H9 (cell line): ENCODE measurements around the gene CCDC148. TPM values are rescaled to one million over a fixed set of nuclear protein-coding genes. Genes with fewer than 3 reads are reported as not detected.

Source experiments
- DNase-seq: peaks from one replicate; pipeline ENCODE4 v3.0.0-alpha.2; 2017
- H2AFZ ChIP-seq: one replicate; pipeline ENCODE4 v1.6.1; 2013; ENCODE audit warnings: mild to moderate bottlenecking, low read length, control low read depth, moderate library complexity
- H2AK5ac ChIP-seq: 2 replicates; pipeline ENCODE4 v1.6.1; 2013; ENCODE audit warnings: low read length, control low read depth, mixed read lengths; ENCODE audit not compliant: insufficient read length
- H2BK120ac ChIP-seq: one replicate; pipeline ENCODE4 v1.6.1; 2013; ENCODE audit warnings: low read depth, mild to moderate bottlenecking, low read length, control low read depth, inconsistent platforms; ENCODE audit not compliant: poor library complexity, severe bottlenecking
- H2BK12ac ChIP-seq: 2 replicates; pipeline ENCODE4 v1.6.1; 2013; ENCODE audit warnings: low read length, control low read depth, mixed read lengths, low read depth; ENCODE audit not compliant: insufficient read length
- H2BK15ac ChIP-seq: 2 replicates; pipeline ENCODE4 v1.6.1; 2013; ENCODE audit warnings: low read depth, low read length, control low read depth
- H2BK20ac ChIP-seq: one replicate; pipeline ENCODE4 v1.6.1; 2013; ENCODE audit warnings: low read depth, mild to moderate bottlenecking, low read length, control low read depth, inconsistent platforms; ENCODE audit not compliant: poor library complexity, severe bottlenecking
- H2BK5ac ChIP-seq: 2 replicates; pipeline ENCODE4 v1.6.1; 2013; ENCODE audit warnings: low read length, control low read depth, mixed read lengths; ENCODE audit not compliant: insufficient read length
- H3K14ac ChIP-seq: 2 replicates; pipeline ENCODE4 v1.6.1; 2013; ENCODE audit warnings: low read length, control low read depth; ENCODE audit not compliant: insufficient read depth
- H3K18ac ChIP-seq: 2 replicates; pipeline ENCODE4 v1.6.1; 2013; ENCODE audit warnings: low read depth, mild to moderate bottlenecking, mixed read lengths, low read length, control low read depth; ENCODE audit not compliant: insufficient read length
- H3K23ac ChIP-seq: 2 replicates; pipeline ENCODE4 v1.6.1; 2013; ENCODE audit warnings: low read length, control low read depth, mixed read lengths, low read depth; ENCODE audit not compliant: insufficient read length
- H3K23me2 ChIP-seq: 2 replicates; pipeline ENCODE4 v1.6.1; 2013; ENCODE audit warnings: low read depth, mild to moderate bottlenecking, mixed read lengths, low read length, control low read depth; ENCODE audit not compliant: insufficient read length, poor library complexity, severe bottlenecking
- H3K27ac ChIP-seq: 2 replicates; pipeline ENCODE4 v1.5.1; 2013; ENCODE audit warnings: low read length, control low read depth, mixed read lengths, low read depth; ENCODE audit not compliant: insufficient read length
- H3K27me3 ChIP-seq: 2 replicates; pipeline ENCODE4 v1.6.1; 2013; ENCODE audit warnings: low read length, control low read depth, inconsistent platforms; ENCODE audit not compliant: insufficient read depth
- H3K4ac ChIP-seq: 2 replicates; pipeline ENCODE4 v1.6.1; 2013; ENCODE audit warnings: low read depth, mild to moderate bottlenecking, control low read depth, inconsistent platforms, low read length, moderate library complexity
- H3K4me1 ChIP-seq: 2 replicates; pipeline ENCODE4 v1.6.1; 2013; ENCODE audit warnings: low read length, control low read depth, inconsistent platforms; ENCODE audit not compliant: insufficient read depth
- H3K4me2 ChIP-seq: 2 replicates; pipeline ENCODE4 v1.6.1; 2013; ENCODE audit warnings: low read length, control low read depth, mixed read lengths; ENCODE audit not compliant: insufficient read length, insufficient read depth
- H3K56ac ChIP-seq: 2 replicates; pipeline ENCODE4 v1.6.1; 2013; ENCODE audit warnings: low read depth, mild to moderate bottlenecking, mixed read lengths, low read length, control low read depth; ENCODE audit not compliant: insufficient read length
- H3K79me1 ChIP-seq: 2 replicates; pipeline ENCODE4 v1.6.1; 2013; ENCODE audit warnings: low read depth, mild to moderate bottlenecking, moderate library complexity, low read length, control low read depth, inconsistent platforms; ENCODE audit not compliant: insufficient read depth, poor library complexity, severe bottlenecking
- H3K79me2 ChIP-seq: 2 replicates; pipeline ENCODE4 v1.6.1; 2013; ENCODE audit warnings: low read length, control low read depth, inconsistent platforms; ENCODE audit not compliant: insufficient read depth
- H3K9ac ChIP-seq: 2 replicates; pipeline ENCODE4 v1.6.1; 2013; ENCODE audit warnings: low read length, control low read depth, mixed read lengths; ENCODE audit not compliant: insufficient read length; ENCODE audit errors: extremely low read depth
- H3K9me3 ChIP-seq: one replicate; pipeline ENCODE4 v1.6.1; 2013; ENCODE audit warnings: low read depth, low read length, inconsistent platforms; ENCODE audit not compliant: control insufficient read depth
- H3T11ph ChIP-seq: one replicate; pipeline ENCODE4 v1.6.1; 2013; ENCODE audit warnings: mild to moderate bottlenecking, low read length, control low read depth, inconsistent platforms
- H4K20me1 ChIP-seq: one replicate; pipeline ENCODE4 v1.6.1; 2013; ENCODE audit not compliant: control insufficient read depth, insufficient read length, insufficient read depth
- H4K5ac ChIP-seq: 2 replicates; pipeline ENCODE4 v1.6.1; 2013; ENCODE audit warnings: low read depth, mild to moderate bottlenecking, mixed read lengths, low read length, control low read depth; ENCODE audit not compliant: insufficient read length
- H4K8ac ChIP-seq: replicated peaks from 2 replicates; pipeline ENCODE4 v1.6.1; 2013; ENCODE audit warnings: low read length, control low read depth, mixed read lengths, low read depth; ENCODE audit not compliant: insufficient read length
- H4K91ac ChIP-seq: 2 replicates; pipeline ENCODE4 v1.6.1; 2013; ENCODE audit warnings: low read depth, mild to moderate bottlenecking, moderate library complexity, mixed read lengths, low read length, control low read depth; ENCODE audit not compliant: insufficient read length
- H3K27ac Mint-ChIP-seq, 3 experiments: 2 replicates in 2 of 3; 3 replicates in 1 of 3; pipeline ENCODE4 v1.8.0; 2020 to 2021; ENCODE audit warnings: mixed read lengths in 3 of 3, mild to moderate bottlenecking in 1 of 3, moderate library complexity in 1 of 3
- H3K27me3 Mint-ChIP-seq: 2 replicates; pipeline ENCODE4 v1.8.0; 2021; ENCODE audit warnings: low read depth, mild to moderate bottlenecking, moderate library complexity, mixed read lengths
- H3K36me3 Mint-ChIP-seq, 3 experiments: 2 replicates in 2 of 3; 3 replicates in 1 of 3; pipeline ENCODE4 v1.8.0; 2020 to 2021; ENCODE audit warnings: low read depth in 3 of 3, mixed read lengths in 3 of 3; ENCODE audit not compliant: insufficient read depth in 1 of 3
- H3K4me1 Mint-ChIP-seq, 2 experiments: 2 replicates each; pipeline ENCODE4 v1.8.0; 2020; ENCODE audit warnings: mixed read lengths in 2 of 2
- H3K4me3 Mint-ChIP-seq, 2 experiments: 2 replicates in 1 of 2; 3 replicates in 1 of 2; pipeline ENCODE4 v1.8.0; 2020 to 2021; ENCODE audit warnings: mild to moderate bottlenecking in 2 of 2, mixed read lengths in 2 of 2, moderate library complexity in 1 of 2
- H3K9me3 Mint-ChIP-seq, 2 experiments: 2 replicates in 1 of 2; 3 replicates in 1 of 2; pipeline ENCODE4 v1.8.0; 2020; ENCODE audit warnings: mild to moderate bottlenecking in 2 of 2, mixed read lengths in 2 of 2, moderate library complexity in 1 of 2
- CTCF ChIP-seq: fragments of 200-600 bp; sonication (generic); conservative IDR thresholded peaks from 3 replicates; pipeline ENCODE4 v1.8.0; 2021; ENCODE audit warnings: antibody characterized with exemption, mild to moderate bottlenecking
- WGBS: extraction: QIAGEN DNeasy Blood & Tissue Kit; methylation state at CpG from one replicate; pipeline ENCODE4 v1.1.7; 2013; ENCODE audit warnings: missing lambda C conversion rate, low lambda C conversion rate, mixed read lengths; ENCODE audit not compliant: insufficient read length; ENCODE audit errors: extremely low coverage; 5-methylcytosine and 5-hydroxymethylcytosine counted together
- total RNA-seq: library from RNA; stranded (reverse); gene quantifications from 2 replicates; pipeline ENCODE4 v1.2.1, GENCODE V29; 2021

CCDC148 gene
- total RNA-seq, 1 experiment from 2014 or later = 1.5 TPM

GRCh38 chr2:158323381-158323780 lies 133.2 kb downstream of the CCDC148 start:
- H3T11ph ChIP-seq = no peak overlapping the region
- no peaks in the 10 kb centered on the region for H3K27me3 ChIP-seq
- H3K23me2 ChIP-seq = no peaks in the 10 kb centered on the region
- no peak overlapping the region for H2BK120ac ChIP-seq
- no peaks in the 10 kb centered on the region for H3K4me1 ChIP-seq
- H4K20me1 ChIP-seq = no peaks in the 10 kb centered on the region
- no peak overlapping the region for H3K27ac ChIP-seq
- no peak overlapping the region for H4K5ac ChIP-seq
- H2AK5ac ChIP-seq = no peak overlapping the region
- H3K9ac ChIP-seq = no peak overlapping the region
- H3K79me2 ChIP-seq = no peaks in the 10 kb centered on the region
- peaks cover 7 to 14% of the 10 kb centered on the region in 2 experiments; a peak in 4 of 5 replicates for H3K9me3 Mint-ChIP-seq
- H2BK12ac ChIP-seq = no peak overlapping the region
- H3K4me3 Mint-ChIP-seq = no peak overlapping the region
- H2BK5ac ChIP-seq = no peak overlapping the region
- H4K8ac ChIP-seq = no peak overlapping the region
- no peak overlapping the region for H3K4me2 ChIP-seq
- no peaks in the 10 kb centered on the region for H3K27me3 Mint-ChIP-seq
- no peak overlapping the region for H2AFZ ChIP-seq
- DNase-seq = no peak
- no peak overlapping the region for H3K18ac ChIP-seq
- H3K36me3 Mint-ChIP-seq = peaks cover 4 to 10% (median 9%) of the 10 kb centered on the region in 3 experiments
- H3K9me3 ChIP-seq = no peaks in the 10 kb centered on the region
- no peak overlapping the region for H2BK20ac ChIP-seq
- H3K79me1 ChIP-seq = no peaks in the 10 kb centered on the region
- no CpG with 5 or more reads among the region's 1 CpG for WGBS
- no peak overlapping the region for H3K14ac ChIP-seq
- TF ChIP-seq CTCF = no peak
- no peak overlapping the region for H3K27ac Mint-ChIP-seq
- no peak overlapping the region for H3K56ac ChIP-seq
- no peak overlapping the region for H2BK15ac ChIP-seq
- H3K4me1 Mint-ChIP-seq = peaks cover 4% of the 10 kb centered on the region in 2 experiments; a peak in 3 of 4 replicates
- no peak overlapping the region for H4K91ac ChIP-seq
- H3K4ac ChIP-seq = no peak overlapping the region
- no peak overlapping the region for H3K23ac ChIP-seq
